ENCODE results near the gene ERF. TPM values are rescaled to one million over a fixed set of nuclear protein-coding genes. Genes with fewer than 3 reads are reported as not detected.

Gene ERF
- total and polyA plus RNA-seq, 7 donors: 18.6 to 42.8 (median 23.6) TPM

DNA sequence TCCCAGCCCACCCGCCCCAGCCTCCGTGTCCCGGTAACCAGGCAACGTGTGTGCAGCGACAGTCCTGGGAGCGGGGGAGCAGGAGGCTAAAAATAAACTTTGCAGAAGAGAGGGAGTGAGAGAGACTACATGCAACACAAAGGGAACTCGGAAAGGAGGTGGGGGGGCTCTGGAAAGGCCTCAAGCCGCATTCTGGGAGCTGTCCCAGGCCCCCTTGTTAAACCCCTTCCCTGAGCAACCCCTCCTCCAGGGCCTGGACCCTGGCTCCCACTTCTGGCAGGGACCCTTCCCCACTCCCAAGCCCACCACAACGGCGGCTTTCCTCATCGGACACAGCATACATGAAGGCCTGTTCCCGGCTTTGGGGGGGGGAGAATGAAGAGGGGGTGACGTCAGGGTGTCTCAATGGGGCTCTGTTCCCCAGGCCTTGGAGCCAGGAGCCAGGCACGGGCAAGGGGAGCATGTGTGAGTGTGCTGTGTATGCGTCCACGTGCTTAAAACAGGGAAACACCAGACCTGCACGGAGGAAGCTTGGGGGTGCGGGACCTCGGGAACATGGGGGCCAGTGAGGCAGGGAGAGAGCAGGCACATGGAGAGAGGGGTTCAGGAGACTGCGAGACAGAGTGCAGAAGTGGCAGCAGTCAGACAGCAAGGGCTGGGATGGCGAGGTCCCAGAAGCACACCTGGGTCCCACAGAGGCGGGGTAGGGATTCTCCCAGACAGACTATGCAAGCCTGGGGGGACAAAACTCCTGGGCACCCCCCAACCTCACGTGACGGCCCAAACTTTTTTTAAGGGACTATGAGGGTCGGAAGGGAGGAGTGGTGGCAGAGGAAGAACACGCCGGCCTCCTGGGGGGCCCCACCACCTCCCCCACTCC lies 2.3 kb downstream of the ERF start:
- Histone ChIP-seq H3K4me1 (peaks cover 0 to 66% (median 51%) of the 10 kb centered on the region in 4 donors), H3K36me3 (peaks cover 14 to 22% (median 17%) of the 10 kb centered on the region in 4 donors), H3K4me3 (peak overlapping the region; percentile 84 to 100 (median 98)), H3K9me3 (no peaks in the 10 kb centered on the region), H3K27ac (peak overlapping the region; percentile 99 to 100 (median 100)), H3K27me3 (no peaks in the 10 kb centered on the region)
- TF ChIP-seq EP300 (IDR thresholded peaks at IDR 0.05) (no peak), POLR2AphosphoS5 (IDR thresholded peaks at IDR 0.05) (peak in 3 of 4 donors; percentile 26 to 54 (median 37)), POLR2A (IDR thresholded peaks at IDR 0.05) (no peak)
- TF ChIP-seq, protein P1, sequence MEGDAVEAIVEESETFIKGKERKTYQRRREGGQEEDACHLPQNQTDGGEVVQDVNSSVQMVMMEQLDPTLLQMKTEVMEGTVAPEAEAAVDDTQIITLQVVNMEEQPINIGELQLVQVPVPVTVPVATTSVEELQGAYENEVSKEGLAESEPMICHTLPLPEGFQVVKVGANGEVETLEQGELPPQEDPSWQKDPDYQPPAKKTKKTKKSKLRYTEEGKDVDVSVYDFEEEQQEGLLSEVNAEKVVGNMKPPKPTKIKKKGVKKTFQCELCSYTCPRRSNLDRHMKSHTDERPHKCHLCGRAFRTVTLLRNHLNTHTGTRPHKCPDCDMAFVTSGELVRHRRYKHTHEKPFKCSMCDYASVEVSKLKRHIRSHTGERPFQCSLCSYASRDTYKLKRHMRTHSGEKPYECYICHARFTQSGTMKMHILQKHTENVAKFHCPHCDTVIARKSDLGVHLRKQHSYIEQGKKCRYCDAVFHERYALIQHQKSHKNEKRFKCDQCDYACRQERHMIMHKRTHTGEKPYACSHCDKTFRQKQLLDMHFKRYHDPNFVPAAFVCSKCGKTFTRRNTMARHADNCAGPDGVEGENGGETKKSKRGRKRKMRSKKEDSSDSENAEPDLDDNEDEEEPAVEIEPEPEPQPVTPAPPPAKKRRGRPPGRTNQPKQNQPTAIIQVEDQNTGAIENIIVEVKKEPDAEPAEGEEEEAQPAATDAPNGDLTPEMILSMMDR (IDR thresholded peaks at IDR 0.05): no peak
- DNase-seq: peak; percentile 91
- WGBS, 2 donors: 16 to 31% methylated on average over 27 of the region's 27 CpGs
- intact Hi-C loops (cut with DNase I): no loop called here

GRCh38 chr19:42251572-42252358 lies 3.2 kb downstream of the ERF start:
- H3K36me3 ChIP-seq: peaks cover 14 to 22% (median 17%) of the 10 kb centered on the region in 4 donors
- DNase-seq: peak; percentile 69
- no peaks in the 10 kb centered on the region for H3K27me3 ChIP-seq
- no peaks in the 10 kb centered on the region for H3K9me3 ChIP-seq
- 82% methylated on average over 4 of the region's 4 CpGs for WGBS, 2 donors
- H3K4me3 ChIP-seq: peak overlapping the region in 3 of 4 donors; percentile 84 to 100 (median 97)
- H3K27ac ChIP-seq: peak overlapping the region; percentile 99 to 100 (median 100)
- TF ChIP-seq POLR2AphosphoS5 (IDR thresholded peaks at IDR 0.05) (no peak), POLR2A (IDR thresholded peaks at IDR 0.05) (no peak), EP300 (IDR thresholded peaks at IDR 0.05) (no peak)
- TF ChIP-seq, protein P1 (IDR thresholded peaks at IDR 0.05): no peak
- peaks cover 0 to 66% (median 51%) of the 10 kb centered on the region in 4 donors for H3K4me1 ChIP-seq
- intact Hi-C loops (cut with DNase I): no loop called here

DNA sequence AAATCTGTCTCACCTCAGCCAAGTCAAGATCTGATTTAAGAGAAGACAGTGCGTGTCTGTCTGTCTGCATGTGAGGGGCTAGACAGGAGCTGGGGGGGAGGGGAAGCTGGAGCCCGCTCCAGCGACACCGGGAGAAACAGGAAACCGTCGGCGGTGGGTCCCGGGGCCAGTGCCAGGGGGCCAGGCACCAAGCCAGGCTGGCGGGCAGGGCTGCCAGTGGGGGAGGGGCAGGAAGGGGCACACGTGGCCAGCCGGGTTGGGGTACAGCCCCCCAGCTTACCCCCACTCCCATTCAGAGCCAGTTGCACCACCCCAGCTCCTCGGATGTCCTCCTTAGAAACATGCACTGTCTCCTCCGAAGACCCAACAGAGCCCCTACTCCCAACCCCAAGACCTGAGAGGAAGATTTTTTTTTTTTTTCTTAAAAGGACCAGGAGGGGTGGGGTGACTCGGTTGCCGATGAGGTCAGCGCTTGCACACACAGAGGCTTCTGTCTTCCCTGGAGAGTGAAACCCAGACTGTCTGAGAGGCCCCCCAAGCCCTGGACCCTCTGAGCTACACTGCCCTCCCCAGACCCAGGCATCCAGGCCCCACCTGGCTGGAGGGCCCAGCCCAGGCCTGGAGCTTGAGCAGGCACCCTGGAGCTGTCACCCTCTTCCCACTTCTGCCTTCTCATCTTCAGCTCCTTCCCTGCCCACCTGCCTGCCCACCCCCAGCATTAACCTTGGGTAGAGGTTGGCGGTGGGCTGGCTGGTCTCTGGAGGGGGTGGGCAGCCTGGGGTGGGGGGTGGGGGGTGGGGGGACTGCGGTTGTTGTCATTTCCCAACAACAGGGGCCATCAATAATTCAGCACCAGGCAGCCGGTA lies 4.0 kb downstream of the ERF start:
- TF ChIP-seq, protein P1 (IDR thresholded peaks at IDR 0.05): no peak
- TF ChIP-seq EP300 (IDR thresholded peaks at IDR 0.05): no peak
- no peak for TF ChIP-seq POLR2AphosphoS5 (IDR thresholded peaks at IDR 0.05)
- no peak for TF ChIP-seq POLR2A (IDR thresholded peaks at IDR 0.05)
- peak overlapping the region in 3 of 4 donors; percentile 15 to 25 (median 20) for H3K4me3 ChIP-seq
- peaks cover 14 to 22% (median 17%) of the 10 kb centered on the region in 4 donors for H3K36me3 ChIP-seq
- no peaks in the 10 kb centered on the region for H3K27me3 ChIP-seq
- WGBS, 2 donors: 33 to 64% methylated on average over 19 of the region's 19 CpGs
- intact Hi-C loops (cut with DNase I): no loop called here
- peak overlapping the region; percentile 99 to 100 (median 100) for H3K27ac ChIP-seq
- DNase-seq: peak; percentile 80
- peaks cover 0 to 67% (median 53%) of the 10 kb centered on the region in 4 donors for H3K4me1 ChIP-seq
- no peaks in the 10 kb centered on the region for H3K9me3 ChIP-seq

DNA sequence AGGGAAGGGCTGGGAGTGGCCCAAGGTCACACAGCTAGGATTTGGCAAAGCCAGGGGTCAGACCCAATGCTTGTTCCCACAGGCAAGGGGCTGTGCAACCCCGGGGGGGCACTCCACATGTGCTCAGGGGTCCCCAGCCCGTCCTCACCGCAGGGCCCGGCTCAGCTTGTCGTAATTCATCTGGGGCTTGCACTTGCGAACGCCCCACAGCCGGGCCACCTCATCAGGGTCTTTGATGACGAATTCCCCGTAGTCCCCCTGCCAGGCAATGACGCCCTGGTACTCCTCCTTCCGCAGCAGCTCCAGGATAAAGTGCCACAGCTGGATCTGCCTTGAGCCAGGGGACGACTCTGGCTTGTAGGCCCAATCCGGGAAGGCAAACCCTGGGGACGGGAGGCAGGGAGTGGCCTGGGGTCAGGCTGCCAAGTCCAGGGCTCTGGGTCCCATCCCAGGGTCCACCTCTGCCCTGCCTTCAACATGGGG lies 4.7 kb downstream of the ERF start:
- H3K27ac ChIP-seq: peak overlapping the region; percentile 99 to 100 (median 100)
- no peak for TF ChIP-seq POLR2AphosphoS5 (IDR thresholded peaks at IDR 0.05)
- TF ChIP-seq, protein P1 (IDR thresholded peaks at IDR 0.05): no peak
- no peak for TF ChIP-seq EP300 (IDR thresholded peaks at IDR 0.05)
- no peak for TF ChIP-seq POLR2A (IDR thresholded peaks at IDR 0.05)
- intact Hi-C loops (cut with DNase I): no loop called here
- H3K27me3 ChIP-seq: no peaks in the 10 kb centered on the region
- H3K4me1 ChIP-seq: peaks cover 0 to 68% (median 59%) of the 10 kb centered on the region in 4 donors
- peak overlapping the region in 3 of 4 donors; percentile 15 to 25 (median 20) for H3K4me3 ChIP-seq
- peak; percentile 72 for DNase-seq
- WGBS, 2 donors: 80 to 81% methylated on average over 15 of the region's 15 CpGs
- H3K9me3 ChIP-seq: no peaks in the 10 kb centered on the region
- H3K36me3 ChIP-seq: peaks cover 14 to 22% (median 17%) of the 10 kb centered on the region in 4 donors

Measured in sigmoid colon (tissue), 7 donors.